GM12892 (cell line): ENCODE data around the gene ME3.

Experiments used
- POLR2A ChIP-seq: IDR thresholded peaks from 2 replicates; pipeline ENCODE4 v1.6.1; 2011; ENCODE audit warnings: low read depth, low read length, control low read depth
- POLR2AphosphoS5 ChIP-seq: IDR thresholded peaks from 2 replicates; pipeline ENCODE4 v1.6.1; 2011; ENCODE audit warnings: low read depth, low read length, control low read depth
- TAF1 ChIP-seq: IDR thresholded peaks from 2 replicates; pipeline ENCODE4 v1.6.1; 2011; ENCODE audit warnings: low read depth, mild to moderate bottlenecking, control low read depth, low read length, borderline replicate concordance

- TF ChIP-seq POLR2A (no peak), TAF1 (no peak), POLR2AphosphoS5 (no peak)
Measured at GRCh38 chr11:86569109-86569508, 103.3 kb downstream of the ME3 start.
